CD4-positive, alpha-beta T cell treated with Interleukin-4 for 1 hour (primary cell): Measurements from ENCODE around the gene DDX53.

Experiments used
- DNase-seq, 2 donors: peaks; one replicate each; pipeline ENCODE4 v3.0.0-alpha.2; 2020 to 2022

The DDX53 gene

GRCh38 chrX:22999696-23000223 lies at the start of gene DDX53:
DDX53 (plus strand) TSS chrX:22999960; CDS start chrX:23000058, 98 bp downstream.
- no peak for DNase-seq

DNA sequence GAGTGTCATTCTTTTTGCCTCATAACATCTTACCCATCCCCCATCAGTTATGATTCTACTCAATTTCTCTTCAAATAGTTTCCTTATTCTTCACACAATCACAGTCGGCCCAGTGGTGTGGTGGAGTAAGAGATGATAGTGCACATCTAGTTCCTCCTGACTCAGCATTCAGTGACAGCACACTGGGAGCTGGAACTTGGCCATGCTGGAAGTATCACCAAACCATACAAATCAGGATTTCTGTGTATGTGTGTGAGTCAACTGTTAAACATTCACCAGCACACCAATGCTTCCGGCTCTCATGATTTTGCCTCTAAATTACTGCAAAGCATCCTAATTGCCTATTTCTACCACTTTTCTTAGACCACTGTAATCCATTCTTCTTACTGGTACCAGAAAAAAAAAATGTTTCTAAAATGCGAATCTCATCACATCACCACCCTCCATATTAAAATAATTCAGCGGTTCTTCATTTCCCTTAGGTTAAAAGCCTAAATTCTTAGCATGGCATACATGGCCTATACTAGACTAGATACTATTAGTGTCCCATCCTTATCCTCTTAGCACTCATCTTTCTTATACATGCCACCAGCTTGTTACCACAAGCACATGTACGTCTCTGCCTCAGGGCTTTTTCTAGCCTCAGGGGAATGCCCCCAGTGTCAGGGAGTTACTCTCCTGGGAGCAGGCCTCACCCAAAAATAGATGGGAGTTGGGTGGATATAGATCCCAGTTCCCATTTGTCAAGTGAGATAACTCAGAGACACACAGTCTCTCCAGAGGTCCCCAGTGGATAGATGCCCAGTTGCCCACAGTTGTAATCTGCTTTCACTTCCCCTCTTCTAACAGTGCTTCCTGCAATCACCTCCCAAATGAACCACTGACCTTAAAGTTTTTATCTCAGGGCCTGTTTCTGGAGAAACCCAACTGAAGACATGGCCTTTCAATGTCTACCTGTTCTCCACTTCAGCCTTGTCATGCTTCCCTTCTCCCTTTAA lies 49.2 kb upstream of the DDX53 start:
- no peak for DNase-seq

DNA sequence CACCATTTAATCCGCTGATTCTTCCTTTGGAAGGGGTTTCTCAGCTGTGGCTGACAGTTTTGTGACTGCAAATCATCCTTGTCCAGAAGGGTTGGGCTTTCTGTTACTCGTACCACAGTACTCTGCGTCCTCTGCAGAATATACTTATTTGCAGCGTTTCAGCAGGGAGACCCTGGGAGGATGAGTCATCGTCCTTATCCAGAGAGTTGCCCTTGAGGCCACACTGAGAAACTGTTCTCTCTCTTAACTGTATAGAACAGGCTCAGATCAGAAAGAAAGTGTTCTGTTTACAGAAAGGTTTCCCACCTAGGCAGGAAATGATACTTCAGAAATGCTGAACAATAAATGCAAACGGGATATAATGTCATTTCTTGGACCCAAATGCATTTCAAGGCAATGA lies 47.8 kb upstream of the DDX53 start:
- DNase-seq: no peak

DNA sequence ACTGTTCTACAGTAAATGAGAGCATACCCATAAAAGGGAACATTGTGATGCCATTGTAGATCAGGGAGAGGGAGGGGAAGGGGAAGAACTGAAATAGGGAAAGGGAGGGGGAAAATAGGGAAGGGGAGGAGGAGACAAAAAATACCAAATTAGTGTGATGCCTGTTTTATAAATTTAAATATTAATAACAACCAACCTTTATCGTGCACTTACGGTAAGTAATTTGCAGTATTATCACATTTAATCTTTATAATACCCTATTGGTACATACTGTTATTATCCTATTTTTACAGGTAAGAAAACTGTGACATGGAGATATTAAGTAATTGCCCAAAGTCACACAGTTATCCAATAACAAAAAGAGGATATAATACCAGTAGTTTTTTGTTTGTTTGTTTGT lies 41.5 kb upstream of the DDX53 start:
- no peak for DNase-seq

GRCh38 chrX:22959204-22959920 lies 40.4 kb upstream of the DDX53 start:
- DNase-seq: no peak

- no peak for DNase-seq
These were observed 36.6 kb upstream of the DDX53 start for GRCh38 chrX:22963196-22963595.

DNA sequence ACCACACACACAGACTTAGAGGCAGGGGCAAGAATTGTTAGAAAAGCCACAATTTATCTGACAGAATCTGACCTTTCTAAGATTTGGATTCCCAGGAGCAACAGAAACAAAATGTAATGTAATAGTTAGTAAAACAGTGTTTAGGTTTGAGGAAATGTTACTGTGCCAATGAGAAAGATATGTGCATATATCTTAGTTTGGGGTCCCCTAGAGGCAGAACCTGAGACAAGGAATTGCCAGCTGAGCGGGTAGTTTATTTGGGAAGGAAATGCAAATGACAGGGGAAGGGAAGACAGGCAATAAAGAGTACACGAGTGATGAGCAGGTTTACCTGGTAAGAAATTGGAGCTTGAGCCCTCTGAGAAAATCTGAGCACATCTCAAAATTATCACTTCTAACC lies 31.3 kb upstream of the DDX53 start:
- DNase-seq: no peak

DNA sequence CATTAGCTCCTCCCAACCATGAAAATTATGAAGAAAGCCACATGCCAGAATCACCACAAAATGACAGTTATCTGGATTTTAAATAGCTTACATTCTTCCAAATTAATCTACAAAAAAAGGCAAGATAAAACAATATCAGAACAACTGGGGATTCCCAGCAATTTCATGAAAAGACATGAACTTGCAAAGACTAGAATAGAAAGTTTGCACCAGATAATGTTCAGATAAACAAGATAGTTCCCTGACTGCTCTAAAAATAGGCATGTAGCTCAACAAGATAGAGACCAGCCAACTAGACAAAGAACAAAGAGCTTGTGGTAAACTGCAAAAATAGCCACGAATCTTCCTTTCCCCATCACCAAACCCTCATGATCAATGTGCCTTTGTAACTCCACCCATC lies 30.3 kb upstream of the DDX53 start:
- DNase-seq: no peak

DNA sequence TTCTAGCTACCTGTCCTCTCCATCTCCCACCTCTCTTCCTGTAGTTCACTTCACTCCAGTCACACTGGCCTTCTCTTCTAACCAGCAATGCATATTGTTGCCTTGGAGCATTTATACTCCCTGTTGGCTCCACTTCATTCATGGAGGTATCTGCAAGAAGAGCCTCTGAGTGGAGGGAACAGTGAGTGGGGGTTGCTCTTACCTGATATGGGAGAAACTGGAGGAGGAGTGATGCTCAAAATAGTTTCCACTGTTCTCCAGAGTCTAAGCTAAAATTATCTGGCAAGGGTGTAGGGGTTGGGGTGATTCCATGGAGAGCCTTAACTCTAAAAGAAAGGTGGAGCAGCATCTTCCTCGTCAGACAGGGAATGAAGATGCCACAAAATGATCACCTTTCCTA lies 28.9 kb upstream of the DDX53 start:
- no peak for DNase-seq

DNA sequence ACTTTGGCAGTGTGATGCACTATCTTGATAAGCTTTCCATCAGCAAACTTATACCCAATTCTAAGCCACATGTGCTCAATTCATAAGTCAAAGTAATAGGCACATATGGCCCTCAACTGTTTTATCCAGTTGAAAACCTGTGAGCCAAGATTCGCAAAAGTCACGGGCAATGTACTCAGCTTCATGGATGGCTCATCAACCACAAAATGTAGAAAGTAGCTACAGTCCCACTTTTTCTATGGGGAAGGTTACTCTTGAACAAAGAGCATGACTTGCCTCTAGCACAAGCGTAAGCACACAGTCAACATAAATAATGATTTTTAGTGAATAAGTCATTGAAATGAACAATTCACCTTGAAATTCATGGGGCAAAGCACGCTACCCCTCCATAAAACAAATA lies 25.1 kb upstream of the DDX53 start:
- no peak for DNase-seq

DNA sequence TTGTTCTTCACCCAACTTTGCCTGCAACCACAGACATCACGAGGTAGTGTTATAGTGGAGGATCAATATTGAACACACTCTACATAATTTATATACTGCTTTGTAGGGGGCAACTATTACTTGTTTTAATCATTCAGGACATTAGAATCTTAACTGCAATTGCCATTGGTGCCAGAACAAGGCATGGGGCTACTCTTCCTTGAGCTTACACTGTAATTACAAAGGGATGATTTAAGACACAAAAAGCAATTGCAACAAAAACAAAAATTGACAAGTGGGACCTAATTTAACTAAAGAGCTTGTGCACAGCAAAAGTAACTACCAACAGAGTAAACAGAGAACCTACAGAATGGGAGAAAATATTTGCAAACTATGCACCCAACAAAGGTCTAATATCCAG lies 24.0 kb upstream of the DDX53 start:
- DNase-seq: no peak

GRCh38 chrX:22985958-22986357 lies 13.8 kb upstream of the DDX53 start:
- no peak for DNase-seq

DNA sequence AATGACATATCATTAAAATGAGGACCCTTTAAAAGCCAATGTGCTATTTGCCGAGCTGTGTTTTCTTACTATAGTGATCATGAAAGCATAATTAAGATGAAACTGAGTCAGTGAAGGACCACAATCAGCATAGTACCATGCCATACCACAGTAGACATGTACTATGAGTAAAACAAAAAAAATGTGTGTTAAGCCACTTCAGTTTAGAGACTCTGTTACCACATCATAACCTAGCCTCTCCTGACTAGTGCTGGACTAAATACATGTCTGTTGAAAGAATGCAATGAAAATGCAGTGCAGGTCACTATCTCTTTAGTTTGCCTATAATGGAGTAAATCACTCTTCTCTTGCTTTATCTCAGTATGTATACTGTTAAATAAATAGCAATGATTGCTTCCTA lies 12.3 kb upstream of the DDX53 start:
- no peak for DNase-seq

GRCh38 chrX:23003116-23003515 lies 3.4 kb downstream of the DDX53 start:
- DNase-seq: no peak

DNA sequence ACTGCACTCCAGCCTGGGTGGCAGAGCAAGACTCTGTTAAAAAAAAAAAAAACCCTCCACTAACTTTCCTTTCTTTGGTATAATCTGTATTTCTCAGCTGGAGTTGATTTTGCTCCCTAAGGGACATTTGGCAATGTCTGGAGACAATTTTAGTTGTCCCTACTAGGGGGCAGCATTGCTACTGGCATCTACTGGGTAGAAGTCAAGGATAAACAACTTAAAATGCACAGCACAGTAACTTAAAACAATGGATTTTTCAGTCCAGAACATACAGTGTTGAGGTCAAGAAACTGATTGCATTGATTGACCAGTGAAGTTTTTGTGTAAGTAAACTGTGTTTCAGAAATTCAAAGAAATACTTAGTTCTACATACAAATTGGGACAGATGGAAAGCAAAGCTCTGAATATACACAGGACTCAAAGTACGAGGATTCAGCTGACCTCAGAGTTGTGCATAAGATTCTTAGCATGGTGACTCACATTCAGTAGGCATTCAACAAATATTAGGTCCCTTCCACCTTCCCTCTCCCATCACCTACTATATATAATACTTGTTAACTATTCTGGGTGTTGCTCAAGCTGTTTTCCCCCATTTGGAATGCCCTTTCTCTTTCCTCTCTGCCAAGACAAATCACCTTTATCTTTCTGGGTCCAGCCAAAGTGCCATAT lies 8.8 kb downstream of the DDX53 start:
- no peak for DNase-seq

DNA sequence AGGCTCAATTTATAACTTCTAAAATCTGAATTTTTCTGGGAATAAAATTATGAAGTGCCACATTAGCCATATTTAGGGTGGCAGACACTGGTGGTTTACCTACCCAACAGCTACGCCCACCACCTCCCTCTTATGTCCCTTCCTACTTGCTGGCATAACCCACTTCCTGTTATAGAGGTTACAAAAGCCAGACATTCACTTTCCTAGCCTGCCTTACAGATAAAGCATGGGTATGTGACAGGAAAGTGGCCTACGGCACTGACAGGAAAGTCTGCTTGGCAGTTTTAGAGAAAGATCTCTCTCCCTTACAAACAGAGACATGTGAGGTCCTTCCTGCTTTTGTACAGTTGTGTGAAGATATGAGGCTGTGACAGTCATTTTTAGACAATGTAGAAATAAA lies 12.4 kb downstream of the DDX53 start:
- no peak for DNase-seq

DNA sequence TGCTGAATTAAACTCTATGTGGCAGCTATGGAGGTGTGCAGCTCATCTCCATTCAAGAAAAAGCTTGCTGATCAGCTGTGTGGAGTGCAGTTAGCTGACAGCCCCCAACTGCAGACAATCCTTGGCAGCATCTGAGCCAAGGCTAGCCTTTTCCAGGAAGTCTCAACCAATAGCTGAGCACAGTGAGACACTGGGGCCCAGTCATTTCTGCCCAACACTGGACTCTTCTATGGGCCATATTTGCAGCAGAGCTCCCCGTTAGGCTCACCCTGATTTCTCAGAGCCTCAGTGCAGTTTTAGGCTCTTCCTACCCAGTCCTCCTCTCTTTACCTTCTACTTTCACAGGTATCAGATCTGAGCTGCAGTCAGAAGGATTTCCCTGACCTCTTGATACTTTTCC lies 12.9 kb downstream of the DDX53 start:
- no peak for DNase-seq

DNA sequence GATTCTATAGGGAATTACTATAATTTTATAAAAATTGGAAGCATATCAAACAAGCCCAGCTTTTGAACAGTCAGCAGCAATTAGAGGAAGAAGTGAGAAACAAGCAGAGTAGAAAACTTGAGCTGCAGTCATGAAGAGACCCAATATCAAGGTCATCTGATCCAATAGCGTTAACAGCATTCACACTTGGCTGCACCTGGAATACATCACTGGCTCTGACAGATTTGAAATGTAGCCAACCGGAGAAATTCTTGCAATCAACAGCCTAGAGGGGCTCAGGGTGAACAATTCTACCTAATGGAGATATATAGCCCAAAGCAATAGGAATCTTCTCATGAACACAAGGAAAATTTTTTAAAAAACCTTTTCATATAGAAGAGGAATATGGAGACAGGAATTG lies 13.6 kb downstream of the DDX53 start:
- DNase-seq: no peak

GRCh38 chrX:23031600-23031999 lies 31.8 kb downstream of the DDX53 start:
- DNase-seq: no peak

GRCh38 chrX:23035493-23035892 lies 35.7 kb downstream of the DDX53 start:
- no peak for DNase-seq

- no peak for DNase-seq
These were observed 46.7 kb downstream of the DDX53 start for GRCh38 chrX:23046443-23046842.

DNA sequence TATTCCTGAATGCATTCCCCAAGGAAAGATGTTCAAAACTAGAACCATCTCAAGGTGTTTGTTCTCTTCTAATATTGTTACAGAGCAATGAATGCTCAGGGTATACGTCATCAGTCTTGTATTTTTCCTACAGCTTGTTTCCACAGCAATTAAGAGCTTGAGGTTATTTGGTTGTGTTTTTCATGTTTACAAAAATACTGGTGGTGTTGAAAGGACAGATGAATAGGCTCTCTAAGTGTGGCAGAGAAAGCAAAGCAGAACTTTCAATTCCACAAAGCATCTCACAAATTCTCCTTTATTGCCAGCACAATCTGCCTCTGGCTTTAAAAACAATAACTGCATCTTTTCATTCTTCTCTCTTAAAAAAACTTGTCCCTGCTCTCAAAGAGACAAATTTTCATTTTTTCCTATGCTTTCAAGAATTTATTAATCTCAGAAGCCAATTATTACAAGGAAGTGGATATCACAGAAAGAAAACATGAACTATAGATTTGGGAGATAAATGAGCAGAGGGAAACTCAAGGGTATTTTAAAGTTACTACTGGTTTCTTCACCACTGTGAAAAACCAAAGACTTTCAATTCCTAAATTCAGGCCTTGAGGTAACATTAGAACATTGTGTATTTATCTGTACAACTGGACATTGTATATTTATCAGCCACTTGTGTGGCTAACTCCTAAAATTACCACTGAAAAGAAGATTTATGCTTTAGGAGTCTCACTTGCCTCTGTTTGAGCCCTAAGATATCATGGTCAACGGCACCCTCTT lies 49.2 kb downstream of the DDX53 start:
- DNase-seq: no peak

- DNase-seq: no peak
These were observed 52.6 kb downstream of the DDX53 start for GRCh38 chrX:23052324-23052723.
